ENCODE measurements around the gene MAP7D1. TPM values are rescaled to one million over a fixed set of nuclear protein-coding genes. Genes with fewer than 3 reads are reported as not detected.

Gene MAP7D1
- total RNA-seq, 1 experiment from 2014 or later, result 49.9 TPM

GRCh38 chr1:36150296-36151133 is 5.4 kb upstream of the MAP7D1 start:
- peaks cover 5 to 6% (median 6%) of the 10 kb centered on the region in 3 experiments; a peak in 5 of 7 replicates for H3K36me3 Mint-ChIP-seq (ENCODE audit: insufficient read depth in 1 of 3, low read depth in 3 of 3)
- Histone ChIP-seq H4K5ac (ENCODE audit: insufficient read length, low read depth, low read length) (no peak overlapping the region), H4K8ac (replicated peaks; ENCODE audit: insufficient read length, low read depth, low read length) (no peak overlapping the region), H2BK12ac (ENCODE audit: insufficient read length, low read depth, low read length) (no peak overlapping the region), H2BK15ac (ENCODE audit: low read depth, low read length) (no peak overlapping the region), H3T11ph (ENCODE audit: low read length) (no peak overlapping the region), H3K14ac (ENCODE audit: insufficient read depth, low read length) (peak overlapping the region; percentile 26; the same call in 1 of the 2 replicates), H3K4ac (ENCODE audit: low read depth, low read length) (no peak overlapping the region), H3K79me1 (ENCODE audit: insufficient read depth, low read depth, low read length, poor library complexity, severe bottlenecking) (no peaks in the 10 kb centered on the region), H3K18ac (ENCODE audit: insufficient read length, low read depth, low read length) (peak overlapping the region; percentile 22), H4K20me1 (ENCODE audit: control insufficient read depth, insufficient read depth, insufficient read length) (no peaks in the 10 kb centered on the region), H2AK5ac (ENCODE audit: insufficient read length, low read length) (no peak overlapping the region), H3K79me2 (ENCODE audit: insufficient read depth, low read length) (no peaks in the 10 kb centered on the region), H3K23ac (ENCODE audit: insufficient read length, low read depth, low read length) (no peak overlapping the region), H3K4me1 (ENCODE audit: insufficient read depth, low read length) (no peaks in the 10 kb centered on the region; the same call in 1 of the 2 replicates), H3K9me3 (ENCODE audit: control insufficient read depth, low read depth, low read length) (no peaks in the 10 kb centered on the region), H3K27me3 (ENCODE audit: insufficient read depth, low read length) (peaks cover 24% of the 10 kb centered on the region; the same call in 1 of the 2 replicates), H3K9ac (ENCODE audit: extremely low read depth, insufficient read length, low read length) (no peak overlapping the region), H3K27ac (ENCODE audit: insufficient read length, low read depth, low read length) (no peak overlapping the region), H3K4me2 (ENCODE audit: insufficient read depth, insufficient read length, low read length) (peak overlapping the region; percentile 44), H2BK120ac (ENCODE audit: low read depth, low read length, poor library complexity, severe bottlenecking) (no peak overlapping the region), H3K23me2 (ENCODE audit: insufficient read length, low read depth, low read length, poor library complexity, severe bottlenecking) (peaks cover 9% of the 10 kb centered on the region), H2AFZ (ENCODE audit: low read length) (no peak overlapping the region), H2BK20ac (ENCODE audit: low read depth, low read length, poor library complexity, severe bottlenecking) (no peak overlapping the region), H4K91ac (ENCODE audit: insufficient read length, low read depth, low read length) (no peak overlapping the region), H3K56ac (ENCODE audit: insufficient read length, low read depth, low read length) (no peak overlapping the region), H2BK5ac (ENCODE audit: insufficient read length, low read length) (no peak overlapping the region)
- H3K9me3 Mint-ChIP-seq, result no peaks in the 10 kb centered on the region; a peak in 1 of 5 replicates
- TF ChIP-seq CTCF (conservative IDR thresholded peaks at IDR 0.05), result no peak
- peak overlapping the region; percentile 87 to 93; a peak in 3 of 5 replicates for H3K4me3 Mint-ChIP-seq
- H3K27me3 Mint-ChIP-seq (ENCODE audit: low read depth), result peaks cover 36% of the 10 kb centered on the region
- no CpG with 5 or more reads among the region's 12 CpGs for WGBS (ENCODE audit: extremely low coverage, insufficient read length, low lambda C conversion rate)
- H3K27ac Mint-ChIP-seq, result peak overlapping the region; percentile 50 to 94 (median 87); a peak in 4 of 7 replicates
- DNase-seq, result peak; percentile 97
- H3K4me1 Mint-ChIP-seq, result peaks cover 30 to 40% of the 10 kb centered on the region in 2 experiments
